Kidney epithelial cell (primary cell): ENCODE measurements around the gene KIF17. TPM values are rescaled to one million over a fixed set of nuclear protein-coding genes. Genes with fewer than 3 reads are reported as not detected.

Experiments
- DNase-seq: peaks from one replicate; pipeline ENCODE4 v3.0.0-alpha.2; 2010; ENCODE audit warnings: low read depth
- H3K27me3 ChIP-seq: 2 replicates; pipeline ENCODE4 v1.6.0; 2011; ENCODE audit warnings: low read length; ENCODE audit not compliant: control insufficient read depth, insufficient read depth
- H3K36me3 ChIP-seq: 2 replicates; pipeline ENCODE4 v1.5.1; 2011; ENCODE audit warnings: low read length; ENCODE audit not compliant: control insufficient read depth, insufficient read depth
- H3K4me3 ChIP-seq: 2 replicates; pipeline ENCODE4 v1.5.1; 2011; ENCODE audit warnings: low read depth, mild to moderate bottlenecking, control low read depth, low read length
- total RNA-seq: library from RNA; depleted of rRNA; stranded (reverse); fragments of >200 nt; gene quantifications from 2 replicates; pipeline ENCODE4 v1.2.3, GENCODE V29; 2015
- TF ChIP-seq, protein P1 (sequence below): IDR thresholded peaks from 2 replicates; pipeline ENCODE4 v1.5.1; 2011; ENCODE audit warnings: mild to moderate bottlenecking, moderate library complexity, low read length, control low read depth, inconsistent platforms; ENCODE audit not compliant: insufficient read depth, poor library complexity, severe bottlenecking

KIF17 gene
- total RNA-seq, 1 donor from 2014 or later, result 1.3 TPM

DNA sequence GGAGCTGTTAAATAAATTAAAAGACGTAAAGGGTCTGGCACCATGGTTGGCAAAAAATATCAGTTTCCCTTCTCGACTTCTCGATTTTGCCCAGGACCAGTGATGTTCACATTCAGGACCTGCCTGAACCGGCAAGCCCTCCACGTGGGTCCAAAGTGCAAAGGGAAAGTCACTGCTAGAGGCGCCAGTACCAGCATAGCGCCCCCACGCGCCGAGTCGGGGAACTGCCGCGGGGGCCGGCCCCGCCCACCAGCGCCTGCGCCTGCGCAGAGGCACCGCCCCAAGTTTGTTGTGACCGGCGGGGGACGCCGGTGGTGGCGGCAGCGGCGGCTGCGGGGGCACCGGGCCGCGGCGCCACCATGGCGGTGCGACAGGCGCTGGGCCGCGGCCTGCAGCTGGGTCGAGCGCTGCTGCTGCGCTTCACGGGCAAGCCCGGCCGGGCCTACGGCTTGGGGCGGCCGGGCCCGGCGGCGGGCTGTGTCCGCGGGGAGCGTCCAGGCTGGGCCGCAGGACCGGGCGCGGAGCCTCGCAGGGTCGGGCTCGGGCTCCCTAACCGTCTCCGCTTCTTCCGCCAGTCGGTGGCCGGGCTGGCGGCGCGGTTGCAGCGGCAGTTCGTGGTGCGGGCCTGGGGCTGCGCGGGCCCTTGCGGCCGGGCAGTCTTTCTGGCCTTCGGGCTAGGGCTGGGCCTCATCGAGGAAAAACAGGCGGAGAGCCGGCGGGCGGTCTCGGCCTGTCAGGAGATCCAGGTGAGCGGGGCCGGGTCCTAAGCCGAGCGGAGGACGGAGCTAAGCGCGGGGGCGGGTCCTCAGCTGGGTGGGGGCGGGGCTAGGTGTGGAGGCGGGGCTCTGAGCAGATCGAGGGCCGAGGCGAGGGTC is 84.4 kb downstream of the KIF17 start, which contains the start of gene PINK1:
Gene PINK1, plus strand, starts transcription at position 269 of the 875 bp plus-strand sequence. Its CDS starts 91 bp downstream, at position 360.
- TF ChIP-seq, protein P1, sequence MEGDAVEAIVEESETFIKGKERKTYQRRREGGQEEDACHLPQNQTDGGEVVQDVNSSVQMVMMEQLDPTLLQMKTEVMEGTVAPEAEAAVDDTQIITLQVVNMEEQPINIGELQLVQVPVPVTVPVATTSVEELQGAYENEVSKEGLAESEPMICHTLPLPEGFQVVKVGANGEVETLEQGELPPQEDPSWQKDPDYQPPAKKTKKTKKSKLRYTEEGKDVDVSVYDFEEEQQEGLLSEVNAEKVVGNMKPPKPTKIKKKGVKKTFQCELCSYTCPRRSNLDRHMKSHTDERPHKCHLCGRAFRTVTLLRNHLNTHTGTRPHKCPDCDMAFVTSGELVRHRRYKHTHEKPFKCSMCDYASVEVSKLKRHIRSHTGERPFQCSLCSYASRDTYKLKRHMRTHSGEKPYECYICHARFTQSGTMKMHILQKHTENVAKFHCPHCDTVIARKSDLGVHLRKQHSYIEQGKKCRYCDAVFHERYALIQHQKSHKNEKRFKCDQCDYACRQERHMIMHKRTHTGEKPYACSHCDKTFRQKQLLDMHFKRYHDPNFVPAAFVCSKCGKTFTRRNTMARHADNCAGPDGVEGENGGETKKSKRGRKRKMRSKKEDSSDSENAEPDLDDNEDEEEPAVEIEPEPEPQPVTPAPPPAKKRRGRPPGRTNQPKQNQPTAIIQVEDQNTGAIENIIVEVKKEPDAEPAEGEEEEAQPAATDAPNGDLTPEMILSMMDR, result peak; percentile 74
- peak within 1 kb of the TSS; percentile 77 for H3K4me3 ChIP-seq
- no peak for DNase-seq
- H3K27me3 ChIP-seq, result no peaks in the 10 kb centered on the region
- H3K36me3 ChIP-seq, result no peaks in the 10 kb centered on the region

DNA sequence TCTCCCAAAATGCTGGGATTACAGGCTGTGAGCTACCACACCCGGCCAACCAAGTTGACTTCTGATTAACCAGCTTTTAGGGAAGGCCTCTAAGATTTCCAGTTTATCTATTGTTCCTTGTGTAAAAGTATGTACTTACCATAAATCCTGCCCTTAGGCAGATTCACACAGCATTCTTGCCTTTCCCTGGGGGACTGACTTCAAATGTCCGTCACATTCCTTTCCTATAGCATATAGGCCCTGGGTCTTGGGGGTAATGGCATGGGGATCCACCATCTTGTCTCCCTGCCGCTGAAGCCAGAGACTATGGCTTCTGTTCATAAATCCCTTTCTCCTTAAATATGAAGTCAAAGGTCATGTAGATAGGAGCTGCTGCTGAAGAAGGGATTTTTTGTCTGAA is 85.4 kb downstream of the KIF17 start:
- H3K36me3 ChIP-seq, result no peaks in the 10 kb centered on the region
- H3K4me3 ChIP-seq, result no peak overlapping the region
- TF ChIP-seq, protein P1, result no peak
- H3K27me3 ChIP-seq, result no peaks in the 10 kb centered on the region
- no peak for DNase-seq

DNA sequence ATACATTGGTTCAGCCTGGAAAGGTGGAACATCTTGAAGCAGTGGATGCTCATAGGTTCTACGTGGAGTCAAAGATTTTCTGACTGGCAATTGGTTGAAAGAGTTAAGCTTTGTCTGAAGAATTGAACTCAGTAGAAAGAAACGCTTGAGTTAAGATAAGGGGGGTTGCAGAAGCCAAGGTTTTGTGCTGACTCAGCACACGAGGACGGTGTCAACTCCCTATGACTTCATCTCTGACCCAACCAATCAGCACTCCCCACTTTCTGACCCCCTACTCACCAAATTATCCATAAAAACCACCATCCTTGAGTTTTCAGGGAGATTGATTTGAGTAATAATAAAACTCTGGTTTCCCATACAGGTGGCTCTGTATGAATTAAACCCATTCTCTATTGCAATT is 87.1 kb downstream of the KIF17 start:
- TF ChIP-seq, protein P1, result no peak
- Histone ChIP-seq H3K27me3 (no peaks in the 10 kb centered on the region), H3K36me3 (no peaks in the 10 kb centered on the region), H3K4me3 (no peak overlapping the region)
- no peak for DNase-seq

DNA sequence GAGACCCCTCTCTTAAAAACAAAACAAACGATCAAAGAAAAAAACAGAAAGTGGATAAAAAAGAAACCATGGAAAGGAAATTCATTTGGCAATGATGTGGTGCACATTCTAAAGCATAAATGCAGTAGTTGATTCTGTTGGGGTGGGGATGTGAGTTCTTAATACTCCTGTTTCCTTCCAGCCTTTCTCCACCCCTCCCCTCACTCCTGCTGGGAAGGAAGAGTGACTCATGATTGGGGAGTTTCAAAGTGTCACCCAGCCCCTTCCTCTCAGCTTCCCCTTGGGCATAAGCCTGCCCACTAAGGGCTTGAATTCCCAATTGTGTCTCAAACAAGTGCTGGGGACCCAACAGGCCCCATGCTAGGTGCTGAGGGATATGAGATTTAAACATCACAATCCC is 91.3 kb downstream of the KIF17 start:
- TF ChIP-seq, protein P1, result no peak
- H3K27me3 ChIP-seq, result no peaks in the 10 kb centered on the region
- DNase-seq, result no peak
- no peak overlapping the region for H3K4me3 ChIP-seq
- H3K36me3 ChIP-seq, result no peaks in the 10 kb centered on the region

DNA sequence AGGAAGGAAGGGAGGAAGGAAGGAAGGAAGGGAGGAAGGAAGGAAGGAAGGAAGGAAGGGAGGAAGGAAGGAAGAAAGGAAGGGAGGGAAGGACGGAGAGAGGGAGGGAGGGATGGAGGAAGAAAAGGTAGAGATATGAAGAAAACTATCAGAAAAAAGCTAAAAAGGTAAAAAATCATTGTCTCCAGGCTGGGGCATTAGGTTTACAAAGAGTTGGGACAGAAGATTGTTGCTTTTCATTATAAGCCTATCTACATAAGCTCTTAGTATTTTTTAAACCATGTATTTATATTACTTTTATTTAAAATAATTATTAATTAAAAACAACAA is 91.7 kb downstream of the KIF17 start:
- no peak for DNase-seq
- no peak overlapping the region for H3K4me3 ChIP-seq
- no peaks in the 10 kb centered on the region for H3K36me3 ChIP-seq
- TF ChIP-seq, protein P1, result no peak
- no peaks in the 10 kb centered on the region for H3K27me3 ChIP-seq
